ENCODE data around the gene TLCD3B. TPM values are rescaled to one million over a fixed set of nuclear protein-coding genes. Genes with fewer than 3 reads are reported as not detected.

Gene TLCD3B
- total RNA-seq, 8 experiments from 2014 or later = 0.56 to 27.1 (median 10.3) TPM

GRCh38 chr16:30066761-30067583, 35.9 kb upstream of the TLCD3B start:
- WGBS, 10 experiments = 0 to 72% (median 35%) methylated on average over 1 to 18 of the region's 21 CpGs; no CpG with 5 or more reads in 3 of the 10 experiments
- H3K4me1 ChIP-seq (replicated peaks in 1 of 2) = peaks cover 23 to 35% of the 10 kb centered on the region in 2 donors
- no peak for ATAC-seq (replicated peaks in 6 of 8)
- in situ Hi-C loops (cut with MboI; ENCODE audit: low pct_unique_long_range_greater_than_20kb in 2 of 9, low sequenced_read_pairs in 9 of 9, unreplicated experiment in 9 of 9) = no loop called here
- H3K27ac ChIP-seq = peak overlapping the region; percentile 97
- peak overlapping the region; percentile 49 to 96 (median 87) for H3K4me3 ChIP-seq

GRCh38 chr16:30065943-30066760, 35.1 kb upstream of the TLCD3B start:
- in situ Hi-C loops (cut with MboI; ENCODE audit: low pct_unique_long_range_greater_than_20kb in 2 of 9, low sequenced_read_pairs in 9 of 9, unreplicated experiment in 9 of 9) = no loop called here
- ATAC-seq (replicated peaks in 6 of 8) = peak; percentile 5 to 11 (median 7)
- WGBS, 10 experiments = 0 to 2% (median 1%) methylated on average over 5 to 15 of the region's 44 CpGs; no CpG with 5 or more reads in 6 of the 10 experiments
- peak overlapping the region; percentile 49 to 96 (median 87) for H3K4me3 ChIP-seq
- H3K4me1 ChIP-seq (replicated peaks in 1 of 2) = peaks cover 23 to 35% of the 10 kb centered on the region in 2 donors
- peak overlapping the region; percentile 97 for H3K27ac ChIP-seq

- in situ Hi-C loops (cut with MboI; ENCODE audit: low pct_unique_long_range_greater_than_20kb in 2 of 9, low sequenced_read_pairs in 9 of 9, unreplicated experiment in 9 of 9) = no loop called here
These were observed 34.3 kb upstream of the TLCD3B start, which contains the start of gene ALDOA for GRCh38 chr16:30065102-30065942. Gene ALDOA (plus strand): TSS chr16:30065760. CDS start chr16:30066898, 1,138 bp downstream.

GRCh38 chr16:30064729-30065101, 33.6 kb upstream of the TLCD3B start:
- in situ Hi-C loops (cut with MboI; ENCODE audit: low pct_unique_long_range_greater_than_20kb in 2 of 9, low sequenced_read_pairs in 9 of 9, unreplicated experiment in 9 of 9) = no loop called here
- ATAC-seq (replicated peaks in 6 of 8) = peak in 5 of 8 experiments; percentile 0 to 8 (median 5)

More at GRCh38 chr16:30065102-30065942, 34.3 kb upstream of the TLCD3B start, which contains the start of gene ALDOA:
- H3K4me3 ChIP-seq = peak within 1 kb of the TSS; percentile 49 to 96 (median 87)
- WGBS, 10 experiments = 0% methylated on average over 2 to 16 of the region's 99 CpGs; no CpG with 5 or more reads in 7 of the 10 experiments
- peak within 1 kb of the TSS; percentile 97 for H3K27ac ChIP-seq
- peak; percentile 70 to 86 (median 83) for ATAC-seq (replicated peaks in 6 of 8)
- peaks cover 28 to 39% of the 10 kb centered on the region in 2 donors for H3K4me1 ChIP-seq (replicated peaks in 1 of 2)

GRCh38 chr16:30063893-30064728, 33.0 kb upstream of the TLCD3B start:
- 0 to 10% (median 7%) methylated on average over 2 to 6 of the region's 27 CpGs; no CpG with 5 or more reads in 7 of the 10 experiments for WGBS, 10 experiments
- H3K4me3 ChIP-seq = peak overlapping the region; percentile 49 to 96 (median 87)
- ATAC-seq (replicated peaks in 6 of 8) = peak in 7 of 8 experiments; percentile 1 to 48 (median 30)
- H3K4me1 ChIP-seq (replicated peaks in 1 of 2) = peaks cover 30 to 33% of the 10 kb centered on the region in 2 donors
- peak overlapping the region; percentile 97 for H3K27ac ChIP-seq
- in situ Hi-C loops (cut with MboI; ENCODE audit: low pct_unique_long_range_greater_than_20kb in 2 of 9, low sequenced_read_pairs in 9 of 9, unreplicated experiment in 9 of 9) = no loop called here

More at GRCh38 chr16:30064729-30065101, 33.6 kb upstream of the TLCD3B start:
- Histone ChIP-seq H3K4me3 (peak overlapping the region; percentile 49 to 96 (median 87)), H3K27ac (peak overlapping the region; percentile 97), H3K4me1 (replicated peaks in 1 of 2) (peaks cover 30 to 38% of the 10 kb centered on the region in 2 donors)
- 0% methylated on average over 1 of the region's 25 CpGs; no CpG with 5 or more reads in 9 of the 10 experiments for WGBS, 10 experiments

GRCh38 chr16:30063278-30063892, 32.3 kb upstream of the TLCD3B start:
- Histone ChIP-seq H3K4me3 (peak overlapping the region; percentile 49 to 96 (median 87)), H3K27ac (peak overlapping the region; percentile 97), H3K4me1 (replicated peaks in 1 of 2) (peaks cover 27 to 30% of the 10 kb centered on the region in 2 donors)
- ATAC-seq (replicated peaks in 6 of 8) = no peak
- in situ Hi-C loops (cut with MboI; ENCODE audit: low pct_unique_long_range_greater_than_20kb in 2 of 9, low sequenced_read_pairs in 9 of 9, unreplicated experiment in 9 of 9) = no loop called here
- WGBS, 10 experiments = 0 to 94% (median 77%) methylated on average over 1 to 6 of the region's 12 CpGs; no CpG with 5 or more reads in 2 of the 10 experiments

GRCh38 chr16:30060836-30061554, 29.9 kb upstream of the TLCD3B start:
- in situ Hi-C loops (cut with MboI; ENCODE audit: low pct_unique_long_range_greater_than_20kb in 2 of 9, low sequenced_read_pairs in 9 of 9, unreplicated experiment in 9 of 9) = no loop called here
- H3K27ac ChIP-seq = peak overlapping the region; percentile 9 to 22

GRCh38 chr16:30060346-30060745, 29.3 kb upstream of the TLCD3B start:
- no peak for ATAC-seq (replicated peaks in 6 of 8)
- WGBS, 10 experiments = 0 to 100% (median 81%) methylated on average over 1 to 4 of the region's 4 CpGs; no CpG with 5 or more reads in 1 of the 10 experiments
- in situ Hi-C loops (cut with MboI; ENCODE audit: low pct_unique_long_range_greater_than_20kb in 2 of 9, low sequenced_read_pairs in 9 of 9, unreplicated experiment in 9 of 9) = no loop called here
- Histone ChIP-seq H3K27ac (peak overlapping the region in 1 of 2 donors; percentile 22), H3K4me3 (no peak overlapping the region), H3K4me1 (replicated peaks in 1 of 2) (peaks cover 13 to 17% of the 10 kb centered on the region in 2 donors)

More at GRCh38 chr16:30060836-30061554, 29.9 kb upstream of the TLCD3B start:
- no peak overlapping the region for H3K4me3 ChIP-seq
- H3K4me1 ChIP-seq (replicated peaks in 1 of 2) = peaks cover 13 to 17% of the 10 kb centered on the region in 2 donors
- no peak for ATAC-seq (replicated peaks in 6 of 8)
- 29 to 100% (median 60%) methylated on average over 1 to 2 of the region's 2 CpGs; no CpG with 5 or more reads in 7 of the 10 experiments for WGBS, 10 experiments

- peaks cover 10 to 16% of the 10 kb centered on the region in 2 donors for H3K4me1 ChIP-seq (replicated peaks in 1 of 2)
- in situ Hi-C loops (cut with MboI; ENCODE audit: low pct_unique_long_range_greater_than_20kb in 2 of 9, low sequenced_read_pairs in 9 of 9, unreplicated experiment in 9 of 9) = no loop called here
- peak in 7 of 8 experiments; percentile 9 to 48 (median 34) for ATAC-seq (replicated peaks in 6 of 8)
- 0 to 100% (median 35%) methylated on average over 1 to 5 of the region's 10 CpGs; no CpG with 5 or more reads in 2 of the 10 experiments for WGBS, 10 experiments
- H3K27ac ChIP-seq = peak overlapping the region in 1 of 2 donors; percentile 20
- H3K4me3 ChIP-seq = no peak overlapping the region
These were observed 24.0 kb upstream of the TLCD3B start for GRCh38 chr16:30054959-30055553.

GRCh38 chr16:30054451-30054850, 23.4 kb upstream of the TLCD3B start:
- Histone ChIP-seq H3K4me3 (no peak overlapping the region), H3K27ac (peak overlapping the region in 1 of 2 donors; percentile 20), H3K4me1 (replicated peaks in 1 of 2) (peaks cover 9 to 16% of the 10 kb centered on the region in 2 donors)
- in situ Hi-C loops (cut with MboI; ENCODE audit: low pct_unique_long_range_greater_than_20kb in 2 of 9, low sequenced_read_pairs in 9 of 9, unreplicated experiment in 9 of 9) = no loop called here
- no peak for ATAC-seq (replicated peaks in 6 of 8)
- 40 to 88% (median 43%) methylated on average over 1 to 5 of the region's 8 CpGs; no CpG with 5 or more reads in 5 of the 10 experiments for WGBS, 10 experiments
